IMR-90 (cell line): Measurements from ENCODE around the gene KIF18B.

Source experiments
- BHLHE40 ChIP-seq: fragments of 150-350 bp; IDR thresholded peaks from 2 replicates; pipeline ENCODE4 v1.6.1; 2016; ENCODE audit warnings: mild to moderate bottlenecking, low read depth, low read length
- CEBPB ChIP-seq: IDR thresholded peaks from 2 replicates; pipeline ENCODE4 v1.6.1; 2012; ENCODE audit warnings: low read depth, low read length, improper control_type of control experiment
- FOS ChIP-seq: fragments of 150-350 bp; IDR thresholded peaks from 2 replicates; pipeline ENCODE4 v1.6.1; 2016; ENCODE audit warnings: low read depth, low read length
- POLR2A ChIP-seq: IDR thresholded peaks from 2 replicates; pipeline ENCODE4 v1.6.1; 2012; ENCODE audit warnings: mild to moderate bottlenecking, low read depth, low read length
- SMC3 ChIP-seq: fragments of 150-350 bp; IDR thresholded peaks from 2 replicates; pipeline ENCODE4 v1.6.1; 2016; ENCODE audit warnings: low read depth, mild to moderate bottlenecking, antibody characterized with exemption, low read length, moderate library complexity
- USF2 ChIP-seq: fragments of 150-350 bp; IDR thresholded peaks from 2 replicates; pipeline ENCODE4 v1.6.1; 2017; ENCODE audit warnings: mild to moderate bottlenecking, antibody characterized with exemption, low read length, low read depth
- TF ChIP-seq, protein P1 (sequence below): conservative IDR thresholded peaks from 2 replicates; pipeline ENCODE4 v1.5.1; 2012; ENCODE audit warnings: mild to moderate bottlenecking, low read depth, low read length, improper control_type of control experiment
- TF ChIP-seq, protein P2 (sequence below): fragments of 150-350 bp; IDR thresholded peaks from 2 replicates; pipeline ENCODE4 v1.6.1; 2016; ENCODE audit warnings: low read depth, mild to moderate bottlenecking, low read length, moderate library complexity, borderline replicate concordance

- TF ChIP-seq, protein P1, sequence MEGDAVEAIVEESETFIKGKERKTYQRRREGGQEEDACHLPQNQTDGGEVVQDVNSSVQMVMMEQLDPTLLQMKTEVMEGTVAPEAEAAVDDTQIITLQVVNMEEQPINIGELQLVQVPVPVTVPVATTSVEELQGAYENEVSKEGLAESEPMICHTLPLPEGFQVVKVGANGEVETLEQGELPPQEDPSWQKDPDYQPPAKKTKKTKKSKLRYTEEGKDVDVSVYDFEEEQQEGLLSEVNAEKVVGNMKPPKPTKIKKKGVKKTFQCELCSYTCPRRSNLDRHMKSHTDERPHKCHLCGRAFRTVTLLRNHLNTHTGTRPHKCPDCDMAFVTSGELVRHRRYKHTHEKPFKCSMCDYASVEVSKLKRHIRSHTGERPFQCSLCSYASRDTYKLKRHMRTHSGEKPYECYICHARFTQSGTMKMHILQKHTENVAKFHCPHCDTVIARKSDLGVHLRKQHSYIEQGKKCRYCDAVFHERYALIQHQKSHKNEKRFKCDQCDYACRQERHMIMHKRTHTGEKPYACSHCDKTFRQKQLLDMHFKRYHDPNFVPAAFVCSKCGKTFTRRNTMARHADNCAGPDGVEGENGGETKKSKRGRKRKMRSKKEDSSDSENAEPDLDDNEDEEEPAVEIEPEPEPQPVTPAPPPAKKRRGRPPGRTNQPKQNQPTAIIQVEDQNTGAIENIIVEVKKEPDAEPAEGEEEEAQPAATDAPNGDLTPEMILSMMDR, result no peak
- TF ChIP-seq POLR2A (no peak), CEBPB (no peak), BHLHE40 (no peak), USF2 (no peak), FOS (no peak), SMC3 (no peak)
- TF ChIP-seq, protein P2, sequence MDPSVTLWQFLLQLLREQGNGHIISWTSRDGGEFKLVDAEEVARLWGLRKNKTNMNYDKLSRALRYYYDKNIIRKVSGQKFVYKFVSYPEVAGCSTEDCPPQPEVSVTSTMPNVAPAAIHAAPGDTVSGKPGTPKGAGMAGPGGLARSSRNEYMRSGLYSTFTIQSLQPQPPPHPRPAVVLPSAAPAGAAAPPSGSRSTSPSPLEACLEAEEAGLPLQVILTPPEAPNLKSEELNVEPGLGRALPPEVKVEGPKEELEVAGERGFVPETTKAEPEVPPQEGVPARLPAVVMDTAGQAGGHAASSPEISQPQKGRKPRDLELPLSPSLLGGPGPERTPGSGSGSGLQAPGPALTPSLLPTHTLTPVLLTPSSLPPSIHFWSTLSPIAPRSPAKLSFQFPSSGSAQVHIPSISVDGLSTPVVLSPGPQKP, result no peak
Observed at GRCh38 chr17:44887971-44888954, 59.3 kb downstream of the KIF18B start.
